Astrocyte (in vitro differentiated cells and primary cell): ENCODE measurements around the gene CTBP1. TPM values are rescaled to one million over a fixed set of nuclear protein-coding genes. Genes with fewer than 3 reads are reported as not detected.
"Not testable (repeated sequence)": the region's sequence is repeated elsewhere in the genome, so short reads cannot be mapped to it uniquely, and the experiment has no call there.

ENCODE experiments used
- DNase-seq: peaks from one replicate; pipeline ENCODE4 v3.0.0-alpha.2; 2010; ENCODE audit warnings: low read depth
- FAIRE-seq: peaks from 2 replicates; lab custom pipeline; 2011; peaks lifted over from hg19 to GRCh38; lab: Jason Lieb, UNC
- H2AFZ ChIP-seq: 2 replicates; pipeline ENCODE4 v1.6.0; 2012; ENCODE audit warnings: low read depth, low read length, inconsistent platforms
- H3K27ac ChIP-seq: 2 replicates; pipeline ENCODE4 v1.5.1; 2011; ENCODE audit warnings: low read depth, low read length, inconsistent platforms
- H3K27me3 ChIP-seq: 2 replicates; pipeline ENCODE4 v1.6.0; 2011; ENCODE audit warnings: low read length, inconsistent platforms; ENCODE audit not compliant: insufficient read depth
- H3K36me3 ChIP-seq: 2 replicates; pipeline ENCODE4 v1.5.1; 2011; ENCODE audit warnings: low read length, inconsistent platforms; ENCODE audit not compliant: insufficient read depth
- H3K4me1 ChIP-seq: 2 replicates; pipeline ENCODE4 v1.5.1; 2011; ENCODE audit warnings: low read length, inconsistent platforms; ENCODE audit not compliant: insufficient read depth
- H3K4me2 ChIP-seq: 2 replicates; pipeline ENCODE4 v1.6.0; 2012; ENCODE audit warnings: low read length, inconsistent platforms
- H3K4me3 ChIP-seq: 2 replicates; pipeline ENCODE4 v1.5.1; 2011; ENCODE audit warnings: low read depth, mild to moderate bottlenecking, low read length, inconsistent platforms; ENCODE audit not compliant: insufficient read depth
- H3K79me2 ChIP-seq: 2 replicates; pipeline ENCODE4 v1.6.0; 2012; ENCODE audit warnings: mild to moderate bottlenecking, low read length, inconsistent platforms; ENCODE audit not compliant: insufficient read depth
- H3K9ac ChIP-seq: 2 replicates; pipeline ENCODE4 v1.6.0; 2012; ENCODE audit warnings: mild to moderate bottlenecking, low read length, inconsistent platforms
- H3K9me3 ChIP-seq: 2 replicates; pipeline ENCODE4 v1.5.1; 2012; ENCODE audit warnings: low read depth, mild to moderate bottlenecking, low read length, inconsistent platforms; ENCODE audit not compliant: insufficient read depth
- H4K20me1 ChIP-seq: 2 replicates; pipeline ENCODE4 v1.6.0; 2012; ENCODE audit warnings: low read length, inconsistent platforms; ENCODE audit not compliant: insufficient read depth
- H3K27ac Mint-ChIP-seq: one replicate; pipeline ENCODE4 v1.8.0; 2021; ENCODE audit warnings: mild to moderate bottlenecking, mixed read lengths; ENCODE audit not compliant: unreplicated experiment
- H3K27me3 Mint-ChIP-seq: one replicate; pipeline ENCODE4 v1.8.0; 2021; ENCODE audit warnings: low read depth, mixed read lengths; ENCODE audit not compliant: unreplicated experiment
- H3K36me3 Mint-ChIP-seq: one replicate; pipeline ENCODE4 v1.8.0; 2021; ENCODE audit warnings: low read depth, mixed read lengths; ENCODE audit not compliant: unreplicated experiment
- H3K4me1 Mint-ChIP-seq: one replicate; pipeline ENCODE4 v1.8.0; 2021; ENCODE audit warnings: low read depth, mixed read lengths; ENCODE audit not compliant: unreplicated experiment
- H3K4me3 Mint-ChIP-seq: one replicate; pipeline ENCODE4 v1.8.0; 2021; ENCODE audit warnings: mild to moderate bottlenecking, moderate library complexity, mixed read lengths; ENCODE audit not compliant: unreplicated experiment
- H3K9me3 Mint-ChIP-seq: one replicate; pipeline ENCODE4 v1.8.0; 2021; ENCODE audit warnings: mild to moderate bottlenecking, mixed read lengths; ENCODE audit not compliant: unreplicated experiment
- CTCF ChIP-seq: IDR thresholded peaks from 2 replicates; pipeline ENCODE4 v1.5.1; 2011; ENCODE audit warnings: low read depth, mild to moderate bottlenecking, inconsistent platforms, low read length, moderate library complexity; ENCODE audit not compliant: insufficient read depth
- EZH2 ChIP-seq: IDR thresholded peaks from 2 replicates; pipeline ENCODE4 v1.6.1; 2012; ENCODE audit warnings: mild to moderate bottlenecking, low read length, inconsistent platforms; ENCODE audit not compliant: insufficient read depth
- total RNA-seq: library from RNA; stranded (reverse); gene quantifications from 2 replicates; pipeline ENCODE4 v1.2.1, GENCODE V29; 2021

Gene CTBP1
- total RNA-seq, 1 donor from 2014 or later, result 136 TPM

GRCh38 chr4:1294424-1294823 is 45.5 kb upstream of the CTBP1 start:
- Histone ChIP-seq H3K36me3 (peaks cover 2% of the 10 kb centered on the region), H3K27ac (no peak overlapping the region), H3K27me3 (no peaks in the 10 kb centered on the region), H2AFZ (no peak overlapping the region), H4K20me1 (peaks cover 77% of the 10 kb centered on the region), H3K79me2 (peaks cover 91% of the 10 kb centered on the region), H3K9ac (no peak overlapping the region), H3K9me3 (no peaks in the 10 kb centered on the region), H3K4me3 (no peak overlapping the region), H3K4me1 (peaks cover 22% of the 10 kb centered on the region), H3K4me2 (peak overlapping the region; percentile 29)
- no peak for DNase-seq
- H3K36me3 Mint-ChIP-seq, result peaks cover 3% of the 10 kb centered on the region
- H3K4me3 Mint-ChIP-seq, result no peak overlapping the region
- no peaks in the 10 kb centered on the region for H3K9me3 Mint-ChIP-seq
- H3K4me1 Mint-ChIP-seq, result peaks cover 36% of the 10 kb centered on the region
- no peaks in the 10 kb centered on the region for H3K27me3 Mint-ChIP-seq
- no peak overlapping the region for H3K27ac Mint-ChIP-seq
- FAIRE-seq, result no peak
- no peak for TF ChIP-seq EZH2
- TF ChIP-seq CTCF, result no peak

- peaks cover 87% of the 10 kb centered on the region for H3K79me2 ChIP-seq
- no peaks in the 10 kb centered on the region for H3K27me3 Mint-ChIP-seq
- peak overlapping the region; percentile 86 for H3K27ac Mint-ChIP-seq
- H3K4me2 ChIP-seq, result peak overlapping the region; percentile 29
- H3K27me3 ChIP-seq, result no peaks in the 10 kb centered on the region
- FAIRE-seq (no peak), DNase-seq (peak; percentile 79)
- H3K4me1 ChIP-seq, result peaks cover 24% of the 10 kb centered on the region
- H3K4me1 Mint-ChIP-seq, result peaks cover 36% of the 10 kb centered on the region
- no peak for TF ChIP-seq EZH2
- no peak for TF ChIP-seq CTCF
- H3K4me3 ChIP-seq, result no peak overlapping the region
- H3K9me3 Mint-ChIP-seq, result no peaks in the 10 kb centered on the region
- no peak overlapping the region for H3K4me3 Mint-ChIP-seq
- no peaks in the 10 kb centered on the region for H3K9me3 ChIP-seq
- H2AFZ ChIP-seq, result no peak overlapping the region
- H3K27ac ChIP-seq, result peak overlapping the region; percentile 31
- no peaks in the 10 kb centered on the region for H3K36me3 ChIP-seq
- H3K9ac ChIP-seq, result peak overlapping the region; percentile 18
- peaks cover 3% of the 10 kb centered on the region for H3K36me3 Mint-ChIP-seq
- H4K20me1 ChIP-seq, result peaks cover 73% of the 10 kb centered on the region
Observed at GRCh38 chr4:1293991-1294390, 45.1 kb upstream of the CTBP1 start.

GRCh38 chr4:1293531-1293941 is 44.6 kb upstream of the CTBP1 start:
- no peaks in the 10 kb centered on the region for H3K27me3 ChIP-seq
- TF ChIP-seq EZH2 (no peak), CTCF (no peak)
- peaks cover 82% of the 10 kb centered on the region for H3K79me2 ChIP-seq
- Mint-ChIP-seq H3K27ac (peak overlapping the region; percentile 86), H3K4me1 (peaks cover 40% of the 10 kb centered on the region), H3K4me3 (no peak overlapping the region), H3K36me3 (peaks cover 3% of the 10 kb centered on the region), H3K9me3 (no peaks in the 10 kb centered on the region), H3K27me3 (no peaks in the 10 kb centered on the region)
- no peak for FAIRE-seq
- H4K20me1 ChIP-seq, result peaks cover 70% of the 10 kb centered on the region
- H3K9ac ChIP-seq, result peak overlapping the region; percentile 18
- no peak overlapping the region for H2AFZ ChIP-seq
- no peak overlapping the region for H3K4me3 ChIP-seq
- H3K9me3 ChIP-seq, result no peaks in the 10 kb centered on the region
- H3K27ac ChIP-seq, result peak overlapping the region; percentile 31
- no peaks in the 10 kb centered on the region for H3K36me3 ChIP-seq
- H3K4me1 ChIP-seq, result peaks cover 27% of the 10 kb centered on the region
- no peak for DNase-seq
- no peak overlapping the region for H3K4me2 ChIP-seq

- H2AFZ ChIP-seq, H3K27ac Mint-ChIP-seq, H3K4me3 Mint-ChIP-seq, H3K27ac ChIP-seq, H3K27me3 ChIP-seq, H3K36me3 ChIP-seq, H3K27me3 Mint-ChIP-seq, H3K4me3 ChIP-seq, H3K9ac ChIP-seq, H3K36me3 Mint-ChIP-seq, H3K9me3 Mint-ChIP-seq, DNase-seq, H3K4me2 ChIP-seq, H3K9me3 ChIP-seq, FAIRE-seq: not testable (repeated sequence)
- peaks cover 27% of the 10 kb centered on the region for H3K4me1 ChIP-seq
- H3K4me1 Mint-ChIP-seq, result peaks cover 41% of the 10 kb centered on the region
- H3K79me2 ChIP-seq, result peaks cover 73% of the 10 kb centered on the region
- H4K20me1 ChIP-seq, result peaks cover 63% of the 10 kb centered on the region
Observed at GRCh38 chr4:1292703-1293011, 43.7 kb upstream of the CTBP1 start.
